ENCODE measurements around the gene KIAA0319L.

KIAA0319L gene

DNA sequence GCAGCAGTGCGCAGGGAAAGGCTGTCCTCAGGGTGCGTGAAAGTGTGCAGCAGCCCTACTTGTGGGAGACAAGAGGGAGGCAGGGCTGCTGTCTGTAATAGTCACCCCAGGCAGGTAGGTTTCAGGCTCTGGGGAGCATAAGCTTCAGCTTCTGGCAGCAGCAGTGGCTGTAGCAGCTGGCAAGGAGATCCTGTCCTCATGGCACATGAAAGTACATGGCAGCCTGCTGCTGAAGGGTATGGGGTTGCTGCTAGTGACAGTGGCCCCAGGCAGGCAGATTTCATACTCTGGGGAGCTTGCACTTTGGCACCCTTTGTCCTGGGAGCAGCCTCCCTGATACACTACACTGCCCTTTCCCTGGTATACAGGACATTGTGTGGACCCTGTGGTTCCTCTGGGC is 26.3 kb downstream of the KIAA0319L start:
- H3K4me1 ChIP-seq (ENCODE audit: control insufficient read depth in 1 of 2, insufficient read depth in 1 of 2, low read depth in 1 of 2, low read length in 1 of 2) = no peaks in the 10 kb centered on the region
- H3K27ac ChIP-seq = no peak overlapping the region
- no peak overlapping the region for H3K4me3 ChIP-seq (ENCODE audit: low read depth in 1 of 2, low read length in 1 of 2)
- peaks cover 10% of the 10 kb centered on the region for H3K36me3 ChIP-seq
- H3K9me3 ChIP-seq = no peaks in the 10 kb centered on the region
- no peak for TF ChIP-seq CTCF (IDR thresholded peaks at IDR 0.05)
- H3K27me3 ChIP-seq = no peaks in the 10 kb centered on the region

GRCh38 chr1:35530168-35530567 is 27.0 kb downstream of the KIAA0319L start:
- Histone ChIP-seq H3K27ac (no peak overlapping the region), H3K27me3 (no peaks in the 10 kb centered on the region), H3K4me1 (ENCODE audit: control insufficient read depth in 1 of 2, insufficient read depth in 1 of 2, low read depth in 1 of 2, low read length in 1 of 2) (no peaks in the 10 kb centered on the region), H3K36me3 (peaks cover 10% of the 10 kb centered on the region), H3K9me3 (no peaks in the 10 kb centered on the region), H3K4me3 (ENCODE audit: low read depth in 1 of 2, low read length in 1 of 2) (no peak overlapping the region)
- TF ChIP-seq CTCF (IDR thresholded peaks at IDR 0.05) = no peak

- TF ChIP-seq CTCF (IDR thresholded peaks at IDR 0.05) = no peak
- no peaks in the 10 kb centered on the region for H3K36me3 ChIP-seq
Observed at GRCh38 chr1:35524106-35524505, 33.1 kb downstream of the KIAA0319L start.

DNA sequence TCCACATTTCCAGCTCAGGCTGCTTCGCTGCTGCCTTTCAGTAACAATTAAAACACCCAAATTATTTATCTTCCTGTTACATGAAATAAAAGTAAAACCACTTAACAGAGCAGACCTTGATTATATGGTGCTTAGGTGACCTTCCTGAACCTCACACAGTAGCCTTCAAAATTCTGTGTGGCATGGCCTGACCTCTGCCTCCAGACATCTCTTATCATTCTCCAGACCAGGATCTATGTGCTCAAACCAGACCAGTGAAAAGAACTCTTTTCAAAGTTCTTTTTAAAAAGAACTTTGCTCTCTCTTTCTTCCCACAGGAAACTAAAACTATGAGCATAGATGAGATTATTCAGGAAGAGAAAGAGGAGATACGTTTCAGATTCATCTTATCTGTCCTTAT is 37.8 kb downstream of the KIAA0319L start:
- no peak for TF ChIP-seq CTCF (IDR thresholded peaks at IDR 0.05)
- H3K27ac ChIP-seq = no peak overlapping the region
- no peaks in the 10 kb centered on the region for H3K9me3 ChIP-seq
- no peaks in the 10 kb centered on the region for H3K4me1 ChIP-seq (ENCODE audit: control insufficient read depth in 1 of 2, insufficient read depth in 1 of 2, low read depth in 1 of 2, low read length in 1 of 2)
- no peaks in the 10 kb centered on the region for H3K36me3 ChIP-seq
- no peak overlapping the region for H3K4me3 ChIP-seq (ENCODE audit: low read depth in 1 of 2, low read length in 1 of 2)
- no peaks in the 10 kb centered on the region for H3K27me3 ChIP-seq

More at GRCh38 chr1:35524106-35524505, 33.1 kb downstream of the KIAA0319L start:
- no peak overlapping the region for H3K27ac ChIP-seq
- no peak overlapping the region for H3K4me3 ChIP-seq (ENCODE audit: low read depth in 1 of 2, low read length in 1 of 2)
- H3K27me3 ChIP-seq = no peaks in the 10 kb centered on the region
- H3K4me1 ChIP-seq (ENCODE audit: control insufficient read depth in 1 of 2, insufficient read depth in 1 of 2, low read depth in 1 of 2, low read length in 1 of 2) = no peaks in the 10 kb centered on the region
- no peaks in the 10 kb centered on the region for H3K9me3 ChIP-seq

DNA sequence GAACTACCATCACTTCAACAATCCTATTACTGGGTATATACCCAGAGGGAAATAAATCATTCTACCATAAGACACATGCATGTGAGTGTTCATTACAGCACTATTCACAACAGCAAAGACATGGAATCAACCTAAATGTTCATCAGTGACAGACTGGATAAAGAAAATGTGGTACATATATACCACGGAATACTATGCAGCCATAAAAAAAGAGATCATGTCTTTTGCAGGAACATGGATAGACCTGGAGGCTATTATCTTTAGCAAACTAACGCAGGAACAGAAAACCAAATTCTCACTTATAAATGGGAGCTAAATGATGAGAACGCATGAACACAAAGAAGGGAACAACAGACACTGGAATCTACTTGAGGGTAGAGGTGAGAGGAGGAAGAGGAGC is 39.0 kb downstream of the KIAA0319L start:
- H3K27ac ChIP-seq = no peak overlapping the region
- H3K4me3 ChIP-seq (ENCODE audit: low read depth in 1 of 2, low read length in 1 of 2) = no peak overlapping the region
- no peaks in the 10 kb centered on the region for H3K9me3 ChIP-seq
- H3K4me1 ChIP-seq (ENCODE audit: control insufficient read depth in 1 of 2, insufficient read depth in 1 of 2, low read depth in 1 of 2, low read length in 1 of 2) = no peaks in the 10 kb centered on the region
- H3K27me3 ChIP-seq = no peaks in the 10 kb centered on the region
- H3K36me3 ChIP-seq = no peaks in the 10 kb centered on the region
- TF ChIP-seq CTCF (IDR thresholded peaks at IDR 0.05) = no peak

- no peaks in the 10 kb centered on the region for H3K4me1 ChIP-seq (ENCODE audit: control insufficient read depth in 1 of 2, insufficient read depth in 1 of 2, low read depth in 1 of 2, low read length in 1 of 2)
- no peak overlapping the region for H3K4me3 ChIP-seq (ENCODE audit: low read depth in 1 of 2, low read length in 1 of 2)
- H3K36me3 ChIP-seq = peaks cover 6% of the 10 kb centered on the region
- no peak for TF ChIP-seq CTCF (IDR thresholded peaks at IDR 0.05)
- no peak overlapping the region for H3K27ac ChIP-seq
- no peaks in the 10 kb centered on the region for H3K27me3 ChIP-seq
- no peaks in the 10 kb centered on the region for H3K9me3 ChIP-seq
Observed at GRCh38 chr1:35511305-35511704, 45.9 kb downstream of the KIAA0319L start.

Data from neutrophil (primary cell).